A549 (cell line): ENCODE results near the gene SMIM33. TPM values are rescaled to one million over a fixed set of nuclear protein-coding genes. Genes with fewer than 3 reads are reported as not detected.

Experiments
- ATAC-seq, 2 experiments: fragments of 200-7000 bp in 1 of 2; fragments of >200 bp in 1 of 2; cut with Nextera tagmentation in 1 of 2; cut with Tn5 transposase in 1 of 2; 3 replicates each; pipeline versions ENCODE4 v1.8.0 to v1.9.1; 2018 to 2020; ENCODE audit warnings: mild to moderate bottlenecking in 1 of 2, moderate library complexity in 1 of 2
- CTCF ChIA-PET: fragments of 300-600 bp; sonication (Branson Sonifier 250); formaldehyde crosslinking; extraction: SDS; loops from one replicate; lab custom pipeline; 2021; ENCODE audit warnings: antibody characterized with exemption, inconsistent platforms; lab: Yijun Ruan, JAX
- POLR2A ChIA-PET: fragments of 350-600 bp; formaldehyde crosslinking; extraction: SDS; loops from one replicate; lab custom pipeline; 2021; ENCODE audit warnings: antibody characterized with exemption, inconsistent platforms; lab: Yijun Ruan, JAX
- DNase-seq, 2 experiments: peaks; one replicate each; pipeline versions ENCODE4 v3.0.0 to v3.0.0-alpha.2; 2011 to 2016; ENCODE audit warnings: low read depth in 1 of 2, low spot score in 1 of 2
- FAIRE-seq: peaks from 2 replicates; lab custom pipeline; 2011; peaks lifted over from hg19 to GRCh38; lab: Jason Lieb, UNC
- H3K27ac ChIP-seq, 2 experiments: fragments of >200 bp; sonication (Bioruptor Twin); formaldehyde crosslinking; 3 replicates each; pipeline ENCODE4 v1.5.1; 2016 to 2017
- H3K4me1 ChIP-seq: fragments of >200 bp; sonication (Bioruptor Twin); formaldehyde crosslinking; 3 replicates; pipeline ENCODE4 v1.6.1; 2016
- H3K4me2 ChIP-seq: fragments of >200 bp; sonication (Bioruptor Twin); formaldehyde crosslinking; 3 replicates; pipeline ENCODE4 v1.6.1; 2016
- H3K4me3 ChIP-seq: fragments of >200 bp; sonication (Bioruptor Twin); formaldehyde crosslinking; 3 replicates; pipeline ENCODE4 v1.5.1; 2016
- H3K9me3 ChIP-seq: fragments of >200 bp; sonication (Bioruptor Twin); formaldehyde crosslinking; 3 replicates; pipeline ENCODE4 v1.6.1; 2016
- BCL3 ChIP-seq: fragments of >200 bp; sonication (Bioruptor Twin); formaldehyde crosslinking; IDR thresholded peaks from 3 replicates; pipeline ENCODE4 v1.6.1; 2016
- CBX2 ChIP-seq: fragments of 200-600 bp; sonication (generic); IDR thresholded peaks from 2 replicates; pipeline ENCODE4 v1.6.1; 2016; ENCODE audit warnings: low read depth, mild to moderate bottlenecking, borderline replicate concordance
- CBX8 ChIP-seq: fragments of 200-600 bp; sonication (generic); IDR thresholded peaks from 2 replicates; pipeline ENCODE4 v1.6.1; 2016
- EHF ChIP-seq: fragments of 250-450 bp; sonication (Bioruptor Pico); IDR thresholded peaks from 2 replicates; pipeline ENCODE4 v1.5.0; 2020; ENCODE audit warnings: mild to moderate bottlenecking
- EHMT2 ChIP-seq: fragments of 200-600 bp; sonication (generic); IDR thresholded peaks from 2 replicates; pipeline ENCODE4 v1.6.1; 2016; ENCODE audit warnings: antibody characterized with exemption, low read depth, mild to moderate bottlenecking, moderate library complexity
- EP300 ChIP-seq, 2 experiments: fragments of >200 bp; sonication (Bioruptor Twin); formaldehyde crosslinking; IDR thresholded peaks; 2 replicates in 1 of 2; 3 replicates in 1 of 2; pipeline ENCODE4 v1.6.1; 2016 to 2017
- FOSB ChIP-seq: fragments of 250-450 bp; sonication (Bioruptor Pico); IDR thresholded peaks from 2 replicates; pipeline ENCODE4 v1.5.0; 2020; ENCODE audit warnings: mild to moderate bottlenecking, moderate library complexity
- FOSL2 ChIP-seq, 2 experiments: fragments of 450-650 bp in 1 of 2; fragments of >200 bp in 1 of 2; sonication (Bioruptor Twin) in 1 of 2; formaldehyde crosslinking; IDR thresholded peaks; 2 replicates each; pipeline versions ENCODE4 v1.5.0 to v1.6.1; 2016 to 2020; ENCODE audit warnings: mild to moderate bottlenecking in 1 of 2, moderate library complexity in 1 of 2
- FOXS1 ChIP-seq: fragments of 250-450 bp; sonication (Bioruptor Pico); IDR thresholded peaks from 2 replicates; pipeline ENCODE4 v1.5.0; 2020; ENCODE audit warnings: mild to moderate bottlenecking, moderate library complexity
- GATA3 ChIP-seq: IDR thresholded peaks from 2 replicates; pipeline ENCODE4 v1.6.1; 2012; ENCODE audit warnings: borderline replicate concordance
- HES2 ChIP-seq: fragments of >200 bp; sonication (Bioruptor Twin); formaldehyde crosslinking; IDR thresholded peaks from 2 replicates; pipeline ENCODE4 v1.6.1; 2016
- HEYL ChIP-seq: fragments of 250-450 bp; sonication (Bioruptor Pico); IDR thresholded peaks from 2 replicates; pipeline ENCODE4 v1.8.0; 2021; ENCODE audit warnings: mild to moderate bottlenecking, moderate library complexity
- HMGXB4 ChIP-seq: fragments of 250-450 bp; sonication (Bioruptor Pico); IDR thresholded peaks from 2 replicates; pipeline ENCODE4 v1.5.0; 2021; ENCODE audit warnings: mild to moderate bottlenecking, moderate library complexity, borderline replicate concordance
- HOXA7 ChIP-seq: fragments of 250-450 bp; sonication (Bioruptor Pico); IDR thresholded peaks from 2 replicates; pipeline ENCODE4 v1.5.0; 2020; ENCODE audit warnings: mild to moderate bottlenecking, moderate library complexity
- HOXB13 ChIP-seq: fragments of 250-450 bp; sonication (Bioruptor Pico); IDR thresholded peaks from 2 replicates; pipeline ENCODE4 v1.5.0; 2020; ENCODE audit warnings: low read depth, mild to moderate bottlenecking, moderate library complexity
- HOXB5 ChIP-seq: fragments of 250-450 bp; sonication (Bioruptor Pico); IDR thresholded peaks from 2 replicates; pipeline ENCODE4 v1.5.0; 2020; ENCODE audit warnings: mild to moderate bottlenecking, moderate library complexity
- JUN ChIP-seq, 2 experiments: fragments of >200 bp; sonication (Bioruptor Twin); formaldehyde crosslinking; IDR thresholded peaks; 2 replicates in 1 of 2; 3 replicates in 1 of 2; pipeline ENCODE4 v1.6.1; 2016 to 2017
- KDM5A ChIP-seq: fragments of 200-600 bp; sonication (generic); IDR thresholded peaks from 2 replicates; pipeline ENCODE4 v1.6.1; 2016; ENCODE audit warnings: antibody characterized with exemption, mild to moderate bottlenecking
- MAFK ChIP-seq: fragments of 450-650 bp; IDR thresholded peaks from 2 replicates; pipeline ENCODE4 v1.6.1; 2014; ENCODE audit not compliant: partially characterized antibody
- MAZ ChIP-seq: fragments of 150-350 bp; IDR thresholded peaks from 2 replicates; pipeline ENCODE4 v1.6.1; 2014; ENCODE audit warnings: antibody characterized with exemption, low read depth, low read length, borderline replicate concordance
- NPAS2 ChIP-seq: fragments of 250-450 bp; sonication (Bioruptor Pico); IDR thresholded peaks from 2 replicates; pipeline ENCODE4 v1.8.0; 2022; ENCODE audit warnings: mild to moderate bottlenecking, moderate library complexity, borderline replicate concordance
- PHF8 ChIP-seq: fragments of 200-600 bp; sonication (generic); IDR thresholded peaks from 2 replicates; pipeline ENCODE4 v1.6.1; 2016; ENCODE audit warnings: low read depth, mild to moderate bottlenecking, antibody characterized with exemption, moderate library complexity, borderline replicate concordance
- POLR2A ChIP-seq: IDR thresholded peaks from 2 replicates; pipeline ENCODE4 v1.6.1; 2012; ENCODE audit warnings: mild to moderate bottlenecking, low read length
- RAD21 ChIP-seq, 2 experiments: fragments of >200 bp in 1 of 2; sonication (Bioruptor Twin) in 1 of 2; formaldehyde crosslinking in 1 of 2; IDR thresholded peaks in 1 of 2; conservative IDR thresholded peaks in 1 of 2; 2 replicates in 1 of 2; 3 replicates in 1 of 2; pipeline ENCODE4 v1.6.1; 2012 to 2018; ENCODE audit warnings: inconsistent platforms in 1 of 2
- RFX5 ChIP-seq: fragments of 450-650 bp; IDR thresholded peaks from 2 replicates; pipeline ENCODE4 v1.7.1; 2014; ENCODE audit warnings: antibody characterized with exemption, mild to moderate bottlenecking, moderate library complexity
- SMC3 ChIP-seq: fragments of >200 bp; sonication (Bioruptor Twin); formaldehyde crosslinking; IDR thresholded peaks from 3 replicates; pipeline ENCODE4 v1.6.1; 2018; ENCODE audit warnings: inconsistent platforms
- SREBF2 ChIP-seq: fragments of 450-650 bp; IDR thresholded peaks from 2 replicates; pipeline ENCODE4 v1.6.1; 2014; ENCODE audit warnings: mild to moderate bottlenecking, moderate library complexity
- TFCP2L1 ChIP-seq: fragments of 250-450 bp; sonication (Bioruptor Pico); IDR thresholded peaks from 2 replicates; pipeline ENCODE4 v1.5.0; 2021; ENCODE audit warnings: mild to moderate bottlenecking
- TP53 ChIP-seq: fragments of 250-450 bp; sonication (Bioruptor Pico); IDR thresholded peaks from 2 replicates; pipeline ENCODE4 v1.5.0; 2021; ENCODE audit warnings: mild to moderate bottlenecking, moderate library complexity
- ZFP36 ChIP-seq: fragments of 450-650 bp; IDR thresholded peaks from 2 replicates; pipeline ENCODE4 v1.6.1; 2014; ENCODE audit warnings: borderline replicate concordance; ENCODE audit not compliant: partially characterized antibody
- ZSCAN20 ChIP-seq: fragments of 250-450 bp; sonication (Bioruptor Pico); IDR thresholded peaks from 2 replicates; pipeline ENCODE4 v1.8.0; 2022; ENCODE audit warnings: mild to moderate bottlenecking, moderate library complexity
- WGBS: methylation state at CpG from one replicate; pipeline ENCODE4 v1.1.6; 2017; ENCODE audit errors: missing lambda C conversion rate; 5-methylcytosine and 5-hydroxymethylcytosine counted together
- polyA plus RNA-seq, 4 experiments: library from polyadenylated mRNA; depleted of rRNA in 3 of 4; stranded (reverse); fragments of >200 nt; fragmentation: RNase III in 1 of 4; extraction: RNeasy Plus Mini Kit Qiagen cat#74134 plus additional on column Dnase treatment in 1 of 4; gene quantifications; 2 replicates in 3 of 4; 3 replicates in 1 of 4; pipeline ENCODE4 v1.2.3, GENCODE V29; 2011 to 2017

SMIM33 gene
- polyA plus RNA-seq, 2 of the 4 experiments (the other 2 are of a cell fraction) = not detected

GRCh38 chr5:139443831-139444453 lies 26.9 kb upstream of the SMIM33 start:
- ChIA-PET POLR2A (no interaction called here), CTCF (interaction anchor here (1.7 to 4.4 kb wide), 2 partner anchors 22 to 70 kb away, joined by 6 to 26 read pairs; no protein-coding TSS in a partner anchor)
- DNase-seq (no peak), FAIRE-seq (no peak), ATAC-seq (no peak)
- Histone ChIP-seq H3K9me3 (no peaks in the 10 kb centered on the region), H3K27ac (no peak overlapping the region), H3K4me1 (peaks cover 4% of the 10 kb centered on the region; the same call in 1 of the 3 replicates), H3K4me3 (no peak overlapping the region), H3K4me2 (no peak overlapping the region)
- WGBS = 49% methylated on average over 4 of the region's 4 CpGs
- TF ChIP-seq HOXB13 (CRISPR knock-in tag) (no peak), HEYL (CRISPR knock-in tag) (no peak), EHF (no peak), ZFP36 (no peak), PHF8 (no peak), MAFK (no peak), TP53 (CRISPR knock-in tag) (no peak), FOSL2 (IDR thresholded peaks at IDR 0.05) (no peak), FOSL2 (CRISPR knock-in tag; IDR thresholded peaks at IDR 0.05) (no peak), POLR2A (no peak), RFX5 (no peak), HOXA7 (CRISPR knock-in tag) (no peak), HES2 (no peak), SMC3 (no peak), TFCP2L1 (CRISPR knock-in tag) (no peak), JUN (IDR thresholded peaks at IDR 0.05) (no peak), FOXS1 (CRISPR knock-in tag) (no peak), CBX8 (no peak), ZSCAN20 (CRISPR knock-in tag) (no peak), EP300 (IDR thresholded peaks at IDR 0.05) (no peak), EHMT2 (no peak)

GRCh38 chr5:139445325-139446170 lies 25.3 kb upstream of the SMIM33 start:
- Histone ChIP-seq H3K9me3 (no peaks in the 10 kb centered on the region), H3K4me3 (no peak overlapping the region), H3K27ac (no peak overlapping the region), H3K4me1 (no peaks in the 10 kb centered on the region), H3K4me2 (no peak overlapping the region)
- TF ChIP-seq GATA3 = no peak
- no peak for TF ChIP-seq CBX2
- no peak for TF ChIP-seq HOXB5 (CRISPR knock-in tag)
- no peak for TF ChIP-seq ZSCAN20 (CRISPR knock-in tag)
- TF ChIP-seq CBX8 = no peak
- no peak for TF ChIP-seq RAD21 (conservative IDR thresholded peaks at IDR 0.05 in 1 of 2, IDR thresholded peaks at IDR 0.05 in 1 of 2)
- TF ChIP-seq NPAS2 (CRISPR knock-in tag) = no peak
- no peak for TF ChIP-seq BCL3
- no peak for TF ChIP-seq KDM5A
- no peak for TF ChIP-seq TP53 (CRISPR knock-in tag)
- no peak for TF ChIP-seq MAZ
- no peak for TF ChIP-seq EP300 (IDR thresholded peaks at IDR 0.05)
- TF ChIP-seq HMGXB4 (CRISPR knock-in tag) = no peak
- TF ChIP-seq EHF = no peak
- TF ChIP-seq SREBF2 = no peak
- TF ChIP-seq FOSB = no peak
- CTCF ChIA-PET = interaction anchor here (0.6 to 4.4 kb wide), 2 partner anchors 16 to 68 kb away, joined by 3 to 26 read pairs; no protein-coding TSS in a partner anchor
- no peak; a peak in 1 of 6 replicates for ATAC-seq
- FAIRE-seq = no peak
- 52% methylated on average over 7 of the region's 7 CpGs for WGBS
- POLR2A ChIA-PET = no interaction called here
- DNase-seq = no peak
